ENCODE measurements around the gene RASA3.

DNA sequence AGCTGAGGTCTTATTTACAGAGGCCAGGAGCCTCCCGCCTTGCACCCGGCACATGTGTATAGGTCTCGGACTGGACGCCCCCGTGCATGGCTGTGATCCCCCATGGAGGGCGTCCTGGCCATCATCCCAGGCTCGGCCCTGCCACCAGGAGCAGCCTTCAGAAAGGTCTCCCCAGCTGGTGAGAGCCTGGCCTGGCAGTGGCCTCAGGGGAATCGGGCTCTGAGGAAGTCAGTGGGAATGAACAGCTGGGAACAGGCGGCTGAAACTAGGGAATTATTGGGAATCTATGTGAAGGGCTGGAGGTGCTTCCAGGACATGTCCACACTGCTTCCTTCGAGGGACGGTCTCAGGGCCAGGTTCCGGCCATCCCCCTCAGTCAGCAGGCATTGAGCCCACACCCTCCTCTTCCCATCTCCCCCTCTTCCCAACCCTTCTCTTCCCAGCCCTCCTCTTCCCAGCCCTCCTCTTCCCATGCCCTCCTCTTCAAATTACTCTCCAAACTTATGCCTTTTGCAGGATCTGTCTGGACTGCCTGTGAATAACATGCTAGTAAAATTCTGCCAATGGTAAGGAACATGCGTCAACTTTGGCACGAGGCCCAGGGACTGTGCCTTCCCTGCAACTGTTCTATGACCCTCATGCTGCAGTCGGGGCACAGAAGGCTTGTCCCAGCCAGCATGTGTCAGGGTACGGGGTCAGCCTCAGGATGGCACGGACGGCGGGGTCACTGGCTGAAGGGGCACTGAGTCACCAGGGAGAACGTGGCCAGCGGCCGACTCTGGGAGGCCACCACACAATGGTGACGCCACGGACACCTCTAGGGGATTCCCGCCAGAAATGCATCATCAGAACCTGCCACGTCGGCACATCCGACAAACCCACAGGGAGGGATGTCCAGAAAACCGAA lies 134.3 kb downstream of the RASA3 start:
- TF ChIP-seq ZNF274 (IDR thresholded peaks at IDR 0.05; ENCODE audit: low read depth, low read length), result no peak
- TF ChIP-seq YY1 (IDR thresholded peaks at IDR 0.05; ENCODE audit: insufficient read depth, insufficient read length), result no peak

Data from NT2/D1 (cell line).